ENCODE data around the gene ZNF385C. TPM values are rescaled to one million over a fixed set of nuclear protein-coding genes. Genes with fewer than 3 reads are reported as not detected.
A peak's percentile ranks its signal among the peaks of the same experiment; 100 is the strongest.

The ZNF385C gene
- total RNA-seq, 2 experiments from 2014 or later: not detected

GRCh38 chr17:42111871-42112551 lies 13.7 kb upstream of the ZNF385C start:
- H3K27me3 Mint-ChIP-seq: no peaks in the 10 kb centered on the region
- no peaks in the 10 kb centered on the region for H3K9me3 Mint-ChIP-seq
- H3K4me1 Mint-ChIP-seq: peaks cover 73% of the 10 kb centered on the region
- ChIA-PET CTCF (interaction anchor here (0.6 to 8.5 kb wide), 14 partner anchors 10 to 250 kb away, joined by 3 to 71 read pairs (median 4); partner anchors contain the start of genes CNP, DNAJC7, KCNH4 and NKIRAS2), POLR2A (interaction anchor here (0.7 to 1.8 kb wide), 3 partner anchors 21 to 145 kb away, joined by 3 to 7 read pairs (median 4); partner anchors contain the start of gene CNP)
- peak overlapping the region; percentile 97 for H3K27ac Mint-ChIP-seq
- peaks cover 43% of the 10 kb centered on the region for H3K36me3 Mint-ChIP-seq (ENCODE audit: low read depth)
- DNase-seq: peak; percentile 35
- peak overlapping the region; percentile 80 for H3K4me3 Mint-ChIP-seq

- H3K9me3 Mint-ChIP-seq: no peaks in the 10 kb centered on the region
- POLR2A ChIA-PET: no interaction called here
- H3K36me3 Mint-ChIP-seq (ENCODE audit: low read depth): peaks cover 41% of the 10 kb centered on the region
- DNase-seq: no peak
- peak overlapping the region; percentile 80 for H3K4me3 Mint-ChIP-seq
- H3K4me1 Mint-ChIP-seq: peaks cover 71% of the 10 kb centered on the region
- CTCF ChIA-PET: interaction anchor here (1.0 to 8.5 kb wide), 10 partner anchors 8 to 148 kb away, joined by 3 to 71 read pairs (median 6); partner anchors contain the start of genes CNP, DNAJC7, KCNH4 and NKIRAS2
- H3K27me3 Mint-ChIP-seq: no peaks in the 10 kb centered on the region
- peak overlapping the region; percentile 97 for H3K27ac Mint-ChIP-seq
These were observed 13.0 kb upstream of the ZNF385C start for GRCh38 chr17:42111265-42111636.

DNA sequence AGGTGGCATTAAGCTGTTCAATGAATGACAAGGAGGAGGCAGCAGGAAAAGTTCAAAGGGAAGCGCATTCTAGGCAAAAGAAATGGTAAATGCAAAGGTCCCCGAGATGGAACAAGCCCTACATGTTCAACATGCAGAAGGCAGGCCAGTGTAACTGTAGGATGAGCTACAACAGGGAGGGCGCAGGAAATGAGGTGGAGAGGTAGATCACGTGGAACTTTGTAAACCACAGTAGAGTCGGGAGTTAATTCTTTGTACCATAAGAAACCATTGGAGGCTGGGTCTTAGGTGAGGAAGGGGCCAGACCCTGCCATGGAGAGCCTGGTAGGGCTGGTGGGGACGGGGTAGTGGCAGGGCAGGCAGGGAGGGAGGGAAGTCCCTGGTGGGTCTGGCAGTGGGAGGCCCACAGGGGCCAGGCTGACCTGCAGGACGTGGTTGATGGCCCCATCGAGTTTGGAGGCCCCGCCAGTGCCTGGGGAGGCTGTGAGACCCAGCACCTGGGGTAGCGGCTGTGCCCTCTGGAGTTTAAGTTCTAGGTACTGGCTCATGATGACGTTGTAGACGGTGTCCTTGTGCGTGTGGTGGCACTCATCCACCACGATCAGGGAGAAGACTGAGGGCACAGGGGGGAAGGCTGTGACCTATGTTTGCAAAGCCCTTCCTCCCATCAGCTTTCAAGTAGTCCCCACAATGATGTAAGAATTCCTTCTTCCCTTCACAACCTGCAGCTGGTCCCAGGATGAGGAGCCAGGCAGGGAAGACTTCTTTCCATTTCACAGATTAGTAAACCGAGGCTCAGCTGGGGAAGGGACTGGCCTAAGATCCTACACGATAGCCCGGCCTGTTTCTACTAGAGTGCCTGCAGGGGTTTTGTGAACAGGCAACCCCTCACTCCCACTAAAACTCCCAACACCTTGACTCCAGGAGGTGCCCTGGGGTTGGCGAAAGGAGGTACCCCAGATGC lies 12.3 kb upstream of the ZNF385C start:
- Mint-ChIP-seq H3K4me3 (peak overlapping the region; percentile 80), H3K36me3 (ENCODE audit: low read depth) (peaks cover 39% of the 10 kb centered on the region), H3K4me1 (peaks cover 68% of the 10 kb centered on the region), H3K27ac (peak overlapping the region; percentile 97), H3K27me3 (no peaks in the 10 kb centered on the region), H3K9me3 (no peaks in the 10 kb centered on the region)
- DNase-seq: peak; percentile 45
- CTCF ChIA-PET: interaction anchor here (0.7 to 8.5 kb wide), 13 partner anchors 8 to 147 kb away, joined by 3 to 71 read pairs (median 3); partner anchors contain the start of genes CNP, DNAJC7, KCNH4 and NKIRAS2
- POLR2A ChIA-PET: interaction anchor here (0.6 kb wide), 1 partner anchor 10 kb away, joined by 6 read pairs; no protein-coding TSS in a partner anchor

GRCh38 chr17:42109086-42109485 lies 10.8 kb upstream of the ZNF385C start:
- CTCF ChIA-PET: interaction anchor here (1.1 to 8.5 kb wide), 4 partner anchors 79 to 90 kb away, joined by 3 to 71 read pairs (median 12); partner anchors contain the start of genes DNAJC7, GHDC and NKIRAS2
- Mint-ChIP-seq H3K9me3 (no peaks in the 10 kb centered on the region), H3K27ac (peak overlapping the region; percentile 42), H3K27me3 (no peaks in the 10 kb centered on the region), H3K4me1 (peaks cover 57% of the 10 kb centered on the region), H3K4me3 (no peak overlapping the region), H3K36me3 (ENCODE audit: low read depth) (peaks cover 34% of the 10 kb centered on the region)
- DNase-seq: no peak
- POLR2A ChIA-PET: interaction anchor here (0.6 kb wide), 1 partner anchor 79 kb away, joined by 6 read pairs; no protein-coding TSS in a partner anchor

- ChIA-PET POLR2A (interaction anchor here (1.0 to 1.1 kb wide), 2 partner anchors 90 kb away, joined by 3 to 4 read pairs; partner anchors contain the start of gene DNAJC7), CTCF (interaction anchor here (0.6 to 8.5 kb wide), 6 partner anchors 63 to 105 kb away, joined by 3 to 71 read pairs (median 3); partner anchors contain the start of genes DNAJC7, GHDC and NKIRAS2)
- H3K9me3 Mint-ChIP-seq: no peaks in the 10 kb centered on the region
- H3K27me3 Mint-ChIP-seq: no peaks in the 10 kb centered on the region
- peaks cover 52% of the 10 kb centered on the region for H3K4me1 Mint-ChIP-seq
- peak overlapping the region; percentile 65 for H3K4me3 Mint-ChIP-seq
- DNase-seq: peak; percentile 94
- H3K36me3 Mint-ChIP-seq (ENCODE audit: low read depth): peaks cover 32% of the 10 kb centered on the region
- peak overlapping the region; percentile 81 for H3K27ac Mint-ChIP-seq
These were observed 9.6 kb upstream of the ZNF385C start for GRCh38 chr17:42107597-42108576.

- H3K27me3 Mint-ChIP-seq: no peaks in the 10 kb centered on the region
- H3K9me3 Mint-ChIP-seq: no peaks in the 10 kb centered on the region
- ChIA-PET POLR2A (interaction anchor here (1.0 to 1.1 kb wide), 2 partner anchors 89 to 90 kb away, joined by 3 to 4 read pairs; partner anchors contain the start of gene DNAJC7), CTCF (interaction anchor here (0.9 to 2.4 kb wide), 5 partner anchors 15 to 105 kb away, joined by 3 to 7 read pairs (median 3); partner anchors contain the start of genes DNAJC7 and NKIRAS2)
- peaks cover 47% of the 10 kb centered on the region for H3K4me1 Mint-ChIP-seq
- peak overlapping the region; percentile 65 for H3K4me3 Mint-ChIP-seq
- peaks cover 28% of the 10 kb centered on the region for H3K36me3 Mint-ChIP-seq (ENCODE audit: low read depth)
- H3K27ac Mint-ChIP-seq: peak overlapping the region; percentile 57
- DNase-seq: no peak
These were observed 8.9 kb upstream of the ZNF385C start for GRCh38 chr17:42107124-42107523.

DNA sequence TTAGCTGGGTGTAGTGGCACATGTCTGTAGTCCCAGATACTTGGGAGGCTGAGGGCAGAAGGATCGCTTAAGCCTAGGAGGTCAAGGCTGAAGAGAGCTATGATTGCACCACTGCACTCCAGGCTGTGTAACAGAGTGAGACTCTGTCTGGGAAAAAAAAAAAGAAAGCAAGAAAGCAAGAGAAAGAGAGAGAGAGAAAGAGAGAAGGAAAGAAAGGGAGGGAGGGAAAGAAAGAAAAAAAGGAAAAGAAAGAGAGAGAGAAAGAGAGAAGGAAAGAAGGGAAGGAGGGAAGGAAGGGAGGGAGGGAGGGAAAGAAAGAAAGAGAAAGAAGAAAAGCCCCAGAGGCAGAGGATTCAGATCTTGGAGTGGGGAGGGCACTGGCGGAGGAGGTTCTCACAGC lies 7.7 kb upstream of the ZNF385C start:
- Mint-ChIP-seq H3K4me1 (peaks cover 36% of the 10 kb centered on the region), H3K9me3 (no peaks in the 10 kb centered on the region), H3K27ac (no peak overlapping the region), H3K27me3 (no peaks in the 10 kb centered on the region), H3K4me3 (no peak overlapping the region), H3K36me3 (ENCODE audit: low read depth) (peaks cover 24% of the 10 kb centered on the region)
- DNase-seq: no peak
- ChIA-PET CTCF (interaction anchor here (0.8 to 2.4 kb wide), 5 partner anchors 10 to 88 kb away, joined by 3 to 7 read pairs (median 4); partner anchors contain the start of genes DNAJC7 and NKIRAS2), POLR2A (no interaction called here)

DNA sequence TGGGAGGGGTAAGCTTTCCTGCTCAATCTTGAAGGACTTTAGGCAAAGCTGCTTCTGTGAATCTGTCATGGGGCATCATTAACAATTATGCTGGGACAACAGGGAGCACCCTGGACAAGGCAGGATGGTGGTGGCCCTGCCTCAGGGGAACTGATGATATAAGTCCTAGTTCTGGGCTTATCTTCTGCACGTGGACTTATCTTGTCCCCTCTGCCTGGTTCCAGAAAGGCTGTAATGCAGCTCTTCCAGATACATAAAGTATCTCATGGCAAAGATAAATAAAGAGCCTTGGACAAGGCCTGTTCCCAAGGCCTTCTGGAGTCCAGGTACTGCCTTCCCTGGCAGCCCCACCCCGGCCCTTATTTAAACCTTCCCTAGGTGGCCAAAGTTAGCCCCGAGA lies 6.0 kb upstream of the ZNF385C start:
- CTCF ChIA-PET: interaction anchor here (0.6 to 1.7 kb wide), 5 partner anchors 31 to 301 kb away, joined by 3 to 5 read pairs (median 4); partner anchors contain the start of gene NKIRAS2
- Mint-ChIP-seq H3K27ac (no peak overlapping the region), H3K36me3 (ENCODE audit: low read depth) (peaks cover 15% of the 10 kb centered on the region), H3K4me1 (peaks cover 24% of the 10 kb centered on the region), H3K4me3 (no peak overlapping the region), H3K9me3 (no peaks in the 10 kb centered on the region), H3K27me3 (peaks cover 2% of the 10 kb centered on the region)
- DNase-seq: no peak
- POLR2A ChIA-PET: no interaction called here

DNA sequence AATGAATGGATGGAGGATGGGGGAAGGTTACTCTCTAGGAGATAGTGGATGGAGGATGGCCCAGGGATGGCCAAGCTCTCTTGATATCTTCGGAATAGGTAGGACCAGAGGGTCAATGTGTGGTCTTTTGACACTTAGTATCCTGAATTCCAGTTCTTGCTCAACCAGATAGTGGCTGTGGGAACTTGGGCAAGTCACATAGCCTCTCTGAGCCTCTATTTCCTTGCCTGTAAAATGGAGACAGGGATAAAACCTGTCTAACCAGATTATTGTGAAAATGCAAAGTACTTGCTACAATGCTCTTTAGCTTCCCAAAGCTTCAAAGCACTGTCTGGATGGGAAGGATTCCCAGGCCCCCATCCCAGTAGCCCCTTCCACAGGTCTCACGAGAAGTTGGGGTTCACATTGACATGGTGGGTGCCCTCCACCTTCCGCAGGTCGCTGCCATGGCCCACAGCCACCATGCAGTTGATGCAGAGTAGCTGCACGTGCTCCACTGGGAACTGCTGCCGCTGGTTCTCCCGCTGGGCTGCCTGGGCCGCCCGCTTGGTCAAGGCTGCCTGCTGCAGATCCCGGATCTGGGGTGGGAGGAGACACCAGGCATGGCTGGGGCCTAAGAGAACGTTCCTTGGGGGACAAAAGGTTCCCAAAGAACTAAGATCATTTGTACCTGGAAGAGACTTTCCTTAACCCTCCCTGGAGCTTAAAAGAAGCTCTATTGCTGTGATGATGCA lies 5.1 kb upstream of the ZNF385C start:
- Mint-ChIP-seq H3K9me3 (no peaks in the 10 kb centered on the region), H3K27ac (no peak overlapping the region), H3K36me3 (ENCODE audit: low read depth) (peaks cover 13% of the 10 kb centered on the region), H3K4me1 (peaks cover 16% of the 10 kb centered on the region), H3K4me3 (no peak overlapping the region), H3K27me3 (peaks cover 5% of the 10 kb centered on the region)
- CTCF ChIA-PET: interaction anchor here (0.6 to 1.7 kb wide), 6 partner anchors 30 to 302 kb away, joined by 3 to 5 read pairs (median 4); partner anchors contain the start of gene NKIRAS2
- no peak for DNase-seq
- POLR2A ChIA-PET: interaction anchor here (0.7 kb wide), 1 partner anchor 27 kb away, joined by 4 read pairs; no protein-coding TSS in a partner anchor

GRCh38 chr17:42101513-42102292 lies 3.4 kb upstream of the ZNF385C start:
- Mint-ChIP-seq H3K9me3 (no peaks in the 10 kb centered on the region), H3K36me3 (ENCODE audit: low read depth) (peaks cover 6% of the 10 kb centered on the region), H3K4me1 (peaks cover 11% of the 10 kb centered on the region), H3K27me3 (peaks cover 18% of the 10 kb centered on the region), H3K4me3 (no peak overlapping the region), H3K27ac (no peak overlapping the region)
- peak; percentile 66 for DNase-seq
- ChIA-PET CTCF (interaction anchor here (0.6 to 2.1 kb wide), 10 partner anchors 9 to 84 kb away, joined by 3 to 9 read pairs (median 4); no protein-coding TSS in a partner anchor), POLR2A (no interaction called here)
